GM21717 (cell line): Measurements from ENCODE around the gene CRYBB3.
"Not testable (repeated sequence)": the region's sequence is repeated elsewhere in the genome, so short reads cannot be mapped to it uniquely, and the experiment has no call there.

Experiments
- ATAC-seq: cut with Tn5 transposase; IDR thresholded peaks from one replicate; pipeline ENCODE4 v1.9.1; 2021; ENCODE audit warnings: mild to moderate bottlenecking, moderate library complexity; ENCODE audit not compliant: unreplicated experiment

Gene CRYBB3

GRCh38 chr22:25204547-25204946 is 4.9 kb downstream of the CRYBB3 start:
- ATAC-seq, result not testable (repeated sequence)

GRCh38 chr22:25205847-25206246 is 6.2 kb downstream of the CRYBB3 start:
- no peak for ATAC-seq

- ATAC-seq, result no peak
Measured at GRCh38 chr22:25206998-25207397, 7.3 kb downstream of the CRYBB3 start.

GRCh38 chr22:25207553-25208157 is 8.0 kb downstream of the CRYBB3 start:
- no peak for ATAC-seq

- no peak for ATAC-seq
Measured at GRCh38 chr22:25208328-25208727, 8.7 kb downstream of the CRYBB3 start.

GRCh38 chr22:25208743-25209505 is 9.3 kb downstream of the CRYBB3 start:
- no peak for ATAC-seq

GRCh38 chr22:25210793-25211192 is 11.1 kb downstream of the CRYBB3 start:
- no peak for ATAC-seq

GRCh38 chr22:25212337-25212736 is 12.7 kb downstream of the CRYBB3 start:
- no peak for ATAC-seq

- ATAC-seq, result no peak
Measured at GRCh38 chr22:25213221-25213620, 13.6 kb downstream of the CRYBB3 start.

GRCh38 chr22:25216230-25216629 is 16.6 kb downstream of the CRYBB3 start:
- no peak for ATAC-seq

GRCh38 chr22:25219211-25219689 is 19.6 kb downstream of the CRYBB3 start, which contains the start of gene CRYBB2:
TSS of gene CRYBB2 (plus strand) at chr22:25219639. CDS start at chr22:25221430, 1,791 bp downstream.
- no peak for ATAC-seq

- ATAC-seq, result no peak
Measured at GRCh38 chr22:25219948-25220442, 20.3 kb downstream of the CRYBB3 start.

GRCh38 chr22:25221790-25222189 is 22.1 kb downstream of the CRYBB3 start:
- no peak for ATAC-seq

- ATAC-seq, result no peak
Measured at GRCh38 chr22:25223269-25223850, 23.7 kb downstream of the CRYBB3 start.

- no peak for ATAC-seq
Measured at GRCh38 chr22:25228822-25229221, 29.2 kb downstream of the CRYBB3 start.

- not testable (repeated sequence) for ATAC-seq
Measured at GRCh38 chr22:25230760-25231159, 31.1 kb downstream of the CRYBB3 start.

GRCh38 chr22:25232301-25232700 is 32.6 kb downstream of the CRYBB3 start:
- ATAC-seq, result no peak

GRCh38 chr22:25233706-25234105 is 34.0 kb downstream of the CRYBB3 start:
- ATAC-seq, result not testable (repeated sequence)

GRCh38 chr22:25235547-25236290 is 36.1 kb downstream of the CRYBB3 start:
- no peak for ATAC-seq

- no peak for ATAC-seq
Measured at GRCh38 chr22:25236417-25236816, 36.8 kb downstream of the CRYBB3 start.

GRCh38 chr22:25237503-25237902 is 37.8 kb downstream of the CRYBB3 start:
- no peak for ATAC-seq
